WTC11 (cell line): ENCODE measurements around the gene PNPT1. TPM values are rescaled to one million over a fixed set of nuclear protein-coding genes. Genes with fewer than 3 reads are reported as not detected.
A peak's percentile ranks its signal among the peaks of the same experiment; 100 is the strongest.

ENCODE experiments used
- ATAC-seq: fragments of 200-7000 bp; cut with Tn5 transposase; 2 replicates; pipeline ENCODE4 v1.10.0; 2021; ENCODE audit warnings: mild to moderate bottlenecking, moderate library complexity
- CTCF ChIA-PET: fragments of 300-600 bp; sonication (Branson Sonifier 250); formaldehyde crosslinking; loops from one replicate; lab custom pipeline; 2021; ENCODE audit warnings: antibody characterized with exemption; lab: Charles Lee
- POLR2A ChIA-PET: fragments of 350-600 bp; sonication (Branson Sonifier 250); formaldehyde crosslinking; loops from one replicate; lab custom pipeline; 2021; ENCODE audit warnings: antibody characterized with exemption; lab: Charles Lee
- DNase-seq: peaks from one replicate; pipeline ENCODE4 v3.0.0; 2021; ENCODE audit warnings: low spot score
- H3K27ac Mint-ChIP-seq: 2 replicates; pipeline ENCODE4 v1.8.0; 2021; ENCODE audit warnings: mixed read lengths
- H3K27me3 Mint-ChIP-seq: 2 replicates; pipeline ENCODE4 v1.8.0; 2021; ENCODE audit warnings: low read depth, mild to moderate bottlenecking, moderate library complexity, mixed read lengths
- H3K36me3 Mint-ChIP-seq: 2 replicates; pipeline ENCODE4 v1.8.0; 2021; ENCODE audit warnings: mixed read lengths
- H3K4me1 Mint-ChIP-seq: 2 replicates; pipeline ENCODE4 v1.8.0; 2022; ENCODE audit warnings: mixed read lengths
- H3K4me3 Mint-ChIP-seq: 2 replicates; pipeline ENCODE4 v1.8.0; 2021; ENCODE audit warnings: mild to moderate bottlenecking, moderate library complexity, mixed read lengths
- H3K9me3 Mint-ChIP-seq: 2 replicates; pipeline ENCODE4 v1.8.0; 2021; ENCODE audit warnings: mixed read lengths
- AR ChIP-seq: fragments of 250-450 bp; sonication (Bioruptor Pico); IDR thresholded peaks from 2 replicates; pipeline ENCODE4 v1.9.0; 2021; ENCODE audit warnings: mild to moderate bottlenecking
- CDX4 ChIP-seq: fragments of 250-450 bp; sonication (Bioruptor Pico); IDR thresholded peaks from 2 replicates; pipeline ENCODE4 v1.9.0; 2021; ENCODE audit warnings: moderate library complexity, mild to moderate bottlenecking, inconsistent platforms, borderline replicate concordance
- CREM ChIP-seq: sonication (generic); formaldehyde crosslinking; IDR thresholded peaks from 2 replicates; pipeline ENCODE4 v1.8.1; 2022; ENCODE audit warnings: mild to moderate bottlenecking, missing genetic modification reagents, moderate library complexity
- CTCF ChIP-seq: fragments of 200-600 bp; IDR thresholded peaks from 2 replicates; pipeline ENCODE4 v1.8.0; 2022; ENCODE audit warnings: antibody characterized with exemption
- E2F5 ChIP-seq: sonication (generic); formaldehyde crosslinking; IDR thresholded peaks from 2 replicates; pipeline ENCODE4 v1.8.1; 2022; ENCODE audit warnings: mild to moderate bottlenecking, moderate library complexity, missing genetic modification reagents
- ELF4 ChIP-seq: sonication (generic); formaldehyde crosslinking; IDR thresholded peaks from 2 replicates; pipeline ENCODE4 v1.8.1; 2022; ENCODE audit warnings: low read depth, mild to moderate bottlenecking, moderate library complexity, missing genetic modification reagents
- FOXK1 ChIP-seq: sonication (generic); formaldehyde crosslinking; IDR thresholded peaks from 2 replicates; pipeline ENCODE4 v1.8.0; 2022; ENCODE audit warnings: mild to moderate bottlenecking, moderate library complexity, missing genetic modification reagents
- IRF1 ChIP-seq: sonication (generic); formaldehyde crosslinking; IDR thresholded peaks from 2 replicates; pipeline ENCODE4 v1.8.0; 2023; ENCODE audit warnings: missing genetic modification reagents
- JAZF1 ChIP-seq: fragments of 250-450 bp; sonication (Bioruptor Pico); IDR thresholded peaks from 2 replicates; pipeline ENCODE4 v1.9.0; 2021; ENCODE audit warnings: moderate library complexity, mild to moderate bottlenecking, inconsistent platforms
- MLX ChIP-seq: sonication (generic); formaldehyde crosslinking; IDR thresholded peaks from 2 replicates; pipeline ENCODE4 v1.8.1; 2023; ENCODE audit warnings: mild to moderate bottlenecking, missing genetic modification reagents, moderate library complexity
- MXD4 ChIP-seq: fragments of 250-450 bp; sonication (Bioruptor Pico); IDR thresholded peaks from 2 replicates; pipeline ENCODE4 v1.8.0; 2021; ENCODE audit warnings: mild to moderate bottlenecking, moderate library complexity, borderline replicate concordance
- NFE2L1 ChIP-seq: sonication (generic); formaldehyde crosslinking; IDR thresholded peaks from 2 replicates; pipeline ENCODE4 v1.8.1; 2023; ENCODE audit warnings: missing genetic modification reagents
- NFYB ChIP-seq: sonication (generic); formaldehyde crosslinking; conservative IDR thresholded peaks from 2 replicates; pipeline ENCODE4 v1.8.0; 2022; ENCODE audit warnings: low read depth, missing genetic modification reagents
- NR2C2 ChIP-seq: sonication (generic); formaldehyde crosslinking; IDR thresholded peaks from 2 replicates; pipeline ENCODE4 v1.8.0; 2022; ENCODE audit warnings: mild to moderate bottlenecking, missing genetic modification reagents
- OVOL2 ChIP-seq: fragments of 250-450 bp; sonication (Bioruptor Pico); IDR thresholded peaks from 2 replicates; pipeline ENCODE4 v1.9.0; 2021; ENCODE audit warnings: mild to moderate bottlenecking, borderline replicate concordance
- TCF7 ChIP-seq: sonication (generic); formaldehyde crosslinking; IDR thresholded peaks from 2 replicates; pipeline ENCODE4 v1.8.0; 2022; ENCODE audit warnings: mild to moderate bottlenecking, low read depth, missing genetic modification reagents, moderate library complexity
- USF1 ChIP-seq: sonication (generic); formaldehyde crosslinking; IDR thresholded peaks from 2 replicates; pipeline ENCODE4 v1.8.0; 2022; ENCODE audit warnings: mild to moderate bottlenecking, missing genetic modification reagents
- ZMAT4 ChIP-seq: fragments of 250-450 bp; sonication (Bioruptor Pico); IDR thresholded peaks from 2 replicates; pipeline ENCODE4 v1.9.0; 2021; ENCODE audit warnings: mild to moderate bottlenecking
- ZNF138 ChIP-seq: sonication (generic); formaldehyde crosslinking; conservative IDR thresholded peaks from 2 replicates; pipeline ENCODE4 v1.8.1; 2022; ENCODE audit warnings: mild to moderate bottlenecking, moderate library complexity, missing genetic modification reagents
- ZNF263 ChIP-seq: sonication (generic); formaldehyde crosslinking; IDR thresholded peaks from 2 replicates; pipeline ENCODE4 v1.8.1; 2022; ENCODE audit warnings: low read depth, mild to moderate bottlenecking, moderate library complexity, missing genetic modification reagents
- ZNF416 ChIP-seq: fragments of 250-450 bp; sonication (Bioruptor Pico); IDR thresholded peaks from 2 replicates; pipeline ENCODE4 v1.9.0; 2021; ENCODE audit warnings: mild to moderate bottlenecking, inconsistent platforms
- ZNF425 ChIP-seq: fragments of 250-450 bp; sonication (Bioruptor Pico); conservative IDR thresholded peaks from 2 replicates; pipeline ENCODE4 v1.9.0; 2021; ENCODE audit warnings: mild to moderate bottlenecking
- ZNF512 ChIP-seq: sonication (generic); formaldehyde crosslinking; IDR thresholded peaks from 2 replicates; pipeline ENCODE4 v1.8.1; 2022; ENCODE audit warnings: missing genetic modification reagents, borderline replicate concordance
- total RNA-seq: library from RNA; stranded (reverse); gene quantifications from 3 replicates; pipeline ENCODE4 v1.2.3, GENCODE V29; 2021

PNPT1 gene
- total RNA-seq, 1 experiment from 2014 or later: 44.9 TPM

- POLR2A ChIA-PET: interaction anchor here (1.0 kb wide), 2 partner anchors 98 to 198 kb away, joined by 3 to 4 read pairs; partner anchors contain the start of genes CCDC88A and CFAP36
- DNase-seq: peak; percentile 99
- Mint-ChIP-seq H3K9me3 (no peaks in the 10 kb centered on the region), H3K36me3 (peaks cover 22% of the 10 kb centered on the region), H3K27ac (no peak within 1 kb of the TSS), H3K4me1 (peaks cover 21% of the 10 kb centered on the region), H3K4me3 (no peak within 1 kb of the TSS), H3K27me3 (no peaks in the 10 kb centered on the region)
- ATAC-seq: peak; percentile 90
- CTCF ChIA-PET: interaction anchor here (0.7 to 1.0 kb wide), 2 partner anchors 44 to 98 kb away, joined by 3 to 4 read pairs; partner anchors contain the start of gene CFAP36
- TF ChIP-seq ZNF512 (CRISPR knock-in tag): no peak
- no peak for TF ChIP-seq OVOL2 (CRISPR knock-in tag)
- TF ChIP-seq USF1: peak; percentile 46; the same call in 1 of the 2 replicates
- TF ChIP-seq ZMAT4: no peak
- no peak for TF ChIP-seq TCF7
- no peak for TF ChIP-seq JAZF1 (CRISPR knock-in tag)
- TF ChIP-seq ZNF416 (CRISPR knock-in tag): peak; percentile 14; the same call in 1 of the 2 replicates
- TF ChIP-seq CREM (CRISPR knock-in tag): peak; percentile 81
- no peak; the same call in 1 of the 2 replicates for TF ChIP-seq CTCF
- no peak for TF ChIP-seq ZNF138 (CRISPR knock-in tag)
- no peak for TF ChIP-seq ZNF263 (CRISPR knock-in tag)
- no peak for TF ChIP-seq CDX4 (CRISPR knock-in tag)
- 0 out of 2 replicates have a peak, but pooled peaks have one; percentile 63 for TF ChIP-seq IRF1
- TF ChIP-seq E2F5: peak; percentile 81; the same call in 1 of the 2 replicates
- TF ChIP-seq MXD4 (CRISPR knock-in tag): no peak
- TF ChIP-seq FOXK1 (CRISPR knock-in tag): peak; percentile 95
- no peak for TF ChIP-seq NR2C2 (CRISPR knock-in tag)
- TF ChIP-seq AR: no peak
- no peak for TF ChIP-seq MLX (CRISPR knock-in tag)
- TF ChIP-seq NFYB (CRISPR knock-in tag): peak; percentile 81
- TF ChIP-seq ZNF425 (CRISPR knock-in tag): no peak
- no peak for TF ChIP-seq ELF4 (CRISPR knock-in tag)
- TF ChIP-seq NFE2L1 (CRISPR knock-in tag): peak; percentile 80
These were observed 76.2 kb downstream of the PNPT1 start, which contains the start of gene PPP4R3B for GRCh38 chr2:55617175-55618024. Gene PPP4R3B, minus strand, starts transcription at chr2:55617622. Its CDS starts 337 bp downstream, at chr2:55617285.
